Cerebellar nuclear complex (tissue), 1 donor: ENCODE results near the gene C15orf40.

Experiments
- DNase-seq, 2 experiments: peaks; one replicate each; lab custom pipeline; 2025; lab: John Stamatoyannopoulos, UW

C15orf40 gene

GRCh38 chr15:82993144-82993543 is 18.3 kb downstream of the C15orf40 start:
- DNase-seq, result no peak

- DNase-seq, result no peak
Measured at GRCh38 chr15:82992436-82992998, 18.9 kb downstream of the C15orf40 start.

- DNase-seq, result no peak
Measured at GRCh38 chr15:82986442-82986780, 25.0 kb downstream of the C15orf40 start.

- DNase-seq, result peak; percentile 28 to 84
Measured at GRCh38 chr15:82985688-82986441, 25.6 kb downstream of the C15orf40 start, which contains the start of gene RAMAC. TSS of gene RAMAC (plus strand) at chr15:82986210. CDS start at chr15:82989019, 2,809 bp downstream.

GRCh38 chr15:82980981-82981380 is 30.5 kb downstream of the C15orf40 start:
- no peak for DNase-seq

GRCh38 chr15:82979726-82980125 is 31.7 kb downstream of the C15orf40 start:
- DNase-seq, result no peak

GRCh38 chr15:82978438-82978837 is 33.0 kb downstream of the C15orf40 start:
- DNase-seq, result no peak

- no peak for DNase-seq
Measured at GRCh38 chr15:82977076-82977475, 34.4 kb downstream of the C15orf40 start.

GRCh38 chr15:82972990-82973389 is 38.4 kb downstream of the C15orf40 start:
- DNase-seq, result no peak

GRCh38 chr15:82971218-82971984 is 40.0 kb downstream of the C15orf40 start:
- DNase-seq, result no peak

GRCh38 chr15:82970696-82971095 is 40.7 kb downstream of the C15orf40 start:
- no peak for DNase-seq

GRCh38 chr15:82970078-82970686 is 41.3 kb downstream of the C15orf40 start:
- no peak for DNase-seq

GRCh38 chr15:82969353-82969752 is 42.1 kb downstream of the C15orf40 start:
- no peak for DNase-seq

GRCh38 chr15:82968066-82968465 is 43.4 kb downstream of the C15orf40 start:
- no peak for DNase-seq

GRCh38 chr15:82966671-82967071 is 44.8 kb downstream of the C15orf40 start:
- DNase-seq, result no peak

GRCh38 chr15:82964890-82965289 is 46.5 kb downstream of the C15orf40 start:
- no peak for DNase-seq

GRCh38 chr15:82963471-82964341 is 47.7 kb downstream of the C15orf40 start:
- no peak for DNase-seq

GRCh38 chr15:82960766-82961165 is 50.7 kb downstream of the C15orf40 start:
- no peak for DNase-seq

- DNase-seq, result no peak
Measured at GRCh38 chr15:82959423-82959822, 52.0 kb downstream of the C15orf40 start.

GRCh38 chr15:82958638-82959037 is 52.8 kb downstream of the C15orf40 start:
- DNase-seq, result no peak
